IMR-90 (cell line): ENCODE results near the gene ECM1. TPM values are rescaled to one million over a fixed set of nuclear protein-coding genes. Genes with fewer than 3 reads are reported as not detected.

Experiments used
- ATAC-seq: fragments of 200-7000 bp; cut with Tn5 transposase; 2 replicates; pipeline ENCODE4 v1.9.1; 2020; ENCODE audit warnings: low read depth, mild to moderate bottlenecking, moderate library complexity
- BruUV-seq: library from RNA; stranded (reverse); fragments of 400-500 nt; replicated peaks from 2 replicates; lab custom pipeline; 2021; lab: Mats Ljungman, UMichigan
- CTCF ChIA-PET: fragments of 300-600 bp; formaldehyde crosslinking; extraction: SDS; loops from one replicate; lab custom pipeline; 2021; ENCODE audit warnings: antibody characterized with exemption; lab: Yijun Ruan, JAX
- POLR2A ChIA-PET: fragments of 300-600 bp; sonication (Branson Sonifier 250); formaldehyde crosslinking; loops from one replicate; lab custom pipeline; 2022; ENCODE audit warnings: antibody characterized with exemption; ENCODE audit not compliant: unreplicated experiment; lab: Charles Lee
- DNase-seq: peaks from one replicate; pipeline ENCODE4 v3.0.0; 2013
- H2AFZ ChIP-seq: replicated peaks from 2 replicates; pipeline ENCODE3; 2013; ENCODE audit warnings: low read length, mild to moderate bottlenecking; ENCODE audit not compliant: poor library complexity
- H2AK5ac ChIP-seq: 2 replicates; pipeline ENCODE4 v1.6.1; 2013; ENCODE audit warnings: low read depth, low read length, inconsistent platforms
- H2AK9ac ChIP-seq: replicated peaks from 2 replicates; pipeline ENCODE3; 2013; ENCODE audit warnings: mild to moderate bottlenecking, low read depth, low read length, moderate library complexity; ENCODE audit not compliant: poor library complexity
- H2BK120ac ChIP-seq: 2 replicates; pipeline ENCODE4 v1.6.1; 2013; ENCODE audit warnings: low read depth, low read length, inconsistent platforms
- H2BK15ac ChIP-seq: 3 replicates; pipeline ENCODE4 v1.6.1; 2013; ENCODE audit warnings: low read depth, low read length, inconsistent platforms
- H2BK20ac ChIP-seq: 2 replicates; pipeline ENCODE4 v1.6.1; 2013; ENCODE audit warnings: low read depth, mild to moderate bottlenecking, inconsistent platforms, low read length, moderate library complexity
- H2BK5ac ChIP-seq: 2 replicates; pipeline ENCODE4 v1.6.1; 2013; ENCODE audit warnings: mild to moderate bottlenecking, low read depth, low read length, inconsistent platforms; ENCODE audit not compliant: poor library complexity, severe bottlenecking
- H3K14ac ChIP-seq: replicated peaks from 2 replicates; pipeline ENCODE4 v1.6.1; 2013; ENCODE audit warnings: low read depth, low read length, inconsistent platforms
- H3K18ac ChIP-seq: 2 replicates; pipeline ENCODE4 v1.6.1; 2013; ENCODE audit warnings: low read depth, low read length, control low read depth
- H3K23ac ChIP-seq: 2 replicates; pipeline ENCODE4 v1.6.1; 2013; ENCODE audit warnings: low read depth, low read length, inconsistent platforms
- H3K27ac ChIP-seq: 2 replicates; pipeline ENCODE4 v1.5.1; 2013; ENCODE audit warnings: mild to moderate bottlenecking, control low read depth, low read length; ENCODE audit not compliant: insufficient read depth
- H3K27me3 ChIP-seq: 2 replicates; pipeline ENCODE4 v1.6.1; 2013; ENCODE audit warnings: low read length; ENCODE audit not compliant: control insufficient read depth, insufficient read depth
- H3K36me3 ChIP-seq: 2 replicates; pipeline ENCODE4 v1.6.1; 2013; ENCODE audit warnings: low read length, mixed read lengths; ENCODE audit not compliant: control insufficient read depth, insufficient read depth
- H3K4ac ChIP-seq: 2 replicates; pipeline ENCODE4 v1.6.1; 2013; ENCODE audit warnings: low read depth, low read length, inconsistent platforms
- H3K4me1 ChIP-seq: 2 replicates; pipeline ENCODE4 v1.6.1; 2013; ENCODE audit warnings: low read length, mixed read lengths; ENCODE audit not compliant: control insufficient read depth, insufficient read depth
- H3K4me2 ChIP-seq: 2 replicates; pipeline ENCODE4 v1.6.1; 2013; ENCODE audit warnings: low read depth, mild to moderate bottlenecking, control low read depth, low read length, moderate library complexity
- H3K4me3 ChIP-seq: 2 replicates; pipeline ENCODE4 v1.5.1; 2013; ENCODE audit warnings: low read depth, mild to moderate bottlenecking, control low read depth, low read length, moderate library complexity; ENCODE audit not compliant: insufficient read depth
- H3K56ac ChIP-seq: 2 replicates; pipeline ENCODE4 v1.6.1; 2013; ENCODE audit warnings: low read length, inconsistent platforms; ENCODE audit not compliant: insufficient read depth; ENCODE audit errors: extremely low read depth
- H3K79me1 ChIP-seq, 2 experiments: 2 replicates each; pipeline ENCODE4 v1.6.1; 2013; ENCODE audit warnings: low read length in 2 of 2, inconsistent platforms in 1 of 2, low read depth in 1 of 2
- H3K9ac ChIP-seq: 2 replicates; pipeline ENCODE4 v1.6.1; 2013; ENCODE audit warnings: low read depth, low read length, control low read depth
- H3K9me1 ChIP-seq: 2 replicates; pipeline ENCODE4 v1.6.1; 2013; ENCODE audit warnings: low read length, inconsistent platforms; ENCODE audit not compliant: insufficient read depth
- H3K9me3 ChIP-seq: 2 replicates; pipeline ENCODE4 v1.6.1; 2013; ENCODE audit warnings: low read length; ENCODE audit not compliant: control insufficient read depth, insufficient read depth
- H4K20me1 ChIP-seq: 2 replicates; pipeline ENCODE4 v1.6.1; 2013; ENCODE audit warnings: low read length, inconsistent platforms; ENCODE audit not compliant: insufficient read depth
- H4K5ac ChIP-seq: 2 replicates; pipeline ENCODE4 v1.6.1; 2013; ENCODE audit warnings: mild to moderate bottlenecking, low read depth, low read length, control low read depth
- H4K8ac ChIP-seq, 2 experiments: 2 replicates each; pipeline ENCODE4 v1.6.1; 2013; ENCODE audit warnings: low read depth in 2 of 2, low read length in 2 of 2, control low read depth in 1 of 2, inconsistent platforms in 1 of 2
- H4K91ac ChIP-seq: 2 replicates; pipeline ENCODE4 v1.6.1; 2013; ENCODE audit warnings: low read depth, low read length, inconsistent platforms; ENCODE audit not compliant: insufficient read depth
- CEBPB ChIP-seq: IDR thresholded peaks from 2 replicates; pipeline ENCODE4 v1.6.1; 2012; ENCODE audit warnings: low read depth, low read length, improper control_type of control experiment
- CHD1 ChIP-seq: IDR thresholded peaks from 2 replicates; pipeline ENCODE4 v1.6.1; 2012; ENCODE audit warnings: low read depth, low read length, improper control_type of control experiment
- CTCF ChIP-seq: conservative IDR thresholded peaks from 2 replicates; pipeline ENCODE4 v1.5.1; 2012; ENCODE audit warnings: mild to moderate bottlenecking, low read depth, low read length, improper control_type of control experiment
- ELK1 ChIP-seq: fragments of 150-350 bp; IDR thresholded peaks from 2 replicates; pipeline ENCODE4 v1.6.1; 2016; ENCODE audit warnings: low read depth, mild to moderate bottlenecking, low read length, moderate library complexity, borderline replicate concordance
- MAZ ChIP-seq: IDR thresholded peaks from 2 replicates; pipeline ENCODE4 v1.6.1; 2012; ENCODE audit warnings: low read depth, mild to moderate bottlenecking, low read length, improper control_type of control experiment, moderate library complexity, borderline replicate concordance
- RAD21 ChIP-seq: IDR thresholded peaks from 2 replicates; pipeline ENCODE4 v1.6.1; 2012; ENCODE audit warnings: low read length, improper control_type of control experiment
- RCOR1 ChIP-seq: IDR thresholded peaks from 2 replicates; pipeline ENCODE4 v1.6.1; 2012; ENCODE audit warnings: mild to moderate bottlenecking, low read length, improper control_type of control experiment; ENCODE audit not compliant: insufficient replicate concordance
- USF2 ChIP-seq: fragments of 150-350 bp; IDR thresholded peaks from 2 replicates; pipeline ENCODE4 v1.6.1; 2017; ENCODE audit warnings: mild to moderate bottlenecking, antibody characterized with exemption, low read length, low read depth
- WGBS, 2 experiments: methylation state at CpG; one replicate each; pipeline versions ENCODE4 v1.1.5 to v1.1.7; 2013; ENCODE audit warnings: missing lambda C conversion rate in 2 of 2; ENCODE audit not compliant: insufficient read length in 1 of 2; ENCODE audit errors: extremely low coverage in 2 of 2; 5-methylcytosine and 5-hydroxymethylcytosine counted together
- dilution Hi-C: fragments of 300-500 bp; cut with HindIII; formaldehyde crosslinking; loops from one replicate; pipeline ENCODE4 v1.14.3; 2018; ENCODE audit warnings: low sequenced_read_pairs; ENCODE audit not compliant: unreplicated experiment
- in situ Hi-C: fragments of 300-500 bp; cut with MboI; formaldehyde crosslinking; loops from 3 replicates; pipeline ENCODE4 v1.14.3; 2019; ENCODE audit warnings: low sequenced_read_pairs, inconsistent platforms, mixed read lengths
- intact Hi-C: fragments of 100-400 bp; cut with micrococcal nuclease; formaldehyde crosslinking; loops from 2 replicates; pipeline ENCODE4 v1.10.0; 2022
- polyA plus RNA-seq, 3 experiments: library from polyadenylated mRNA; depleted of rRNA; stranded (reverse); fragments of >200 nt; gene quantifications; 2 replicates each; pipeline ENCODE4 v1.2.3, GENCODE V29; 2012; ENCODE audit warnings: low replicate concordance in 1 of 3
- total RNA-seq: library from RNA; depleted of rRNA; stranded (reverse); fragments of >200 nt; gene quantifications from 2 replicates; pipeline ENCODE4 v1.2.3, GENCODE V29; 2012

Gene ECM1
- total and polyA plus RNA-seq, 2 of the 4 experiments (the other 2 are of a cell fraction), result 20.1 to 230 TPM

- no peaks in the 10 kb centered on the region; the same call in none of the 2 replicates for H4K20me1 ChIP-seq
- no peak for DNase-seq
- peak overlapping the region; percentile 68; the same call in 1 of the 2 replicates for H2BK120ac ChIP-seq
- no peak for TF ChIP-seq ELK1
- no peak for TF ChIP-seq CHD1
- TF ChIP-seq MAZ, result no peak
- no peak for TF ChIP-seq RCOR1
- no peak for TF ChIP-seq USF2
- peak; percentile 31; the same call in 1 of the 2 replicates for TF ChIP-seq CTCF
- TF ChIP-seq CEBPB, result no peak
- TF ChIP-seq RAD21, result peak; percentile 20; the same call in 1 of the 2 replicates
- H4K91ac ChIP-seq, result no peak overlapping the region
- H3K4me2 ChIP-seq, result peak overlapping the region; percentile 99
- H2BK20ac ChIP-seq, result no peak overlapping the region
- peak; percentile 1 for ATAC-seq
- intact Hi-C loops, result loop anchor here (2.0 kb wide), 2 partner anchors 63 to 85 kb away; partner anchors contain the start of gene TARS2
- H2AFZ ChIP-seq, result peak overlapping the region; percentile 61
- H3K18ac ChIP-seq, result 0 out of 2 replicates have a peak overlapping the region, but pooled peaks have one; percentile 51
- peak overlapping the region; percentile 9; the same call in 1 of the 2 replicates for H3K14ac ChIP-seq
- H3K23ac ChIP-seq, result peak overlapping the region; percentile 92; the same call in 1 of the 2 replicates
- H3K4me1 ChIP-seq, result peaks cover 26% of the 10 kb centered on the region
- peak overlapping the region; percentile 76 for H3K4ac ChIP-seq
- H2BK15ac ChIP-seq, result peak overlapping the region; percentile 89; the same call in 2 of the 3 replicates
- peak overlapping the region; percentile 57 for H3K9ac ChIP-seq
- H3K9me1 ChIP-seq, result 0 out of 2 replicates have a peak, but pooled peaks cover 5% of the 10 kb centered on the region
- peak overlapping the region; percentile 76 for H2AK5ac ChIP-seq
- no peaks in the 10 kb centered on the region for H3K36me3 ChIP-seq
- no peaks in the 10 kb centered on the region for H3K9me3 ChIP-seq
- peak overlapping the region; percentile 37; the same call in 1 of the 2 replicates for H3K27ac ChIP-seq
- no peak overlapping the region for H2BK5ac ChIP-seq
- H4K8ac ChIP-seq, result peak overlapping the region; percentile 71 to 81; a peak in 3 of 4 replicates
- no peak overlapping the region for H3K56ac ChIP-seq
- POLR2A ChIA-PET, result interaction anchor here (1.0 kb wide), 1 partner anchor 41 kb away, joined by 3 read pairs; no protein-coding TSS in a partner anchor
- H4K5ac ChIP-seq, result peak overlapping the region; percentile 74; the same call in 1 of the 2 replicates
- BruUV-seq, result no TSS peak
- 2% methylated on average over 20 of the region's 43 CpGs; no CpG with 5 or more reads in 1 of the 2 experiments for WGBS, 2 experiments
- H2AK9ac ChIP-seq, result peak overlapping the region; percentile 97
- dilution Hi-C loops, result no loop called here
- CTCF ChIA-PET, result interaction anchor here (0.6 kb wide), 1 partner anchor 142 kb away, joined by 4 read pairs; no protein-coding TSS in a partner anchor
- no peaks in the 10 kb centered on the region for H3K27me3 ChIP-seq
- in situ Hi-C loops, result loop anchor here (10.0 kb wide), 1 partner anchor 285 kb away; the partner anchor contains the start of gene APH1A
- H3K4me3 ChIP-seq, result peak overlapping the region; percentile 50
- H3K79me1 ChIP-seq, result peaks cover 3 to 35% of the 10 kb centered on the region in 2 experiments; a peak in 3 of 4 replicates
These were observed 41.8 kb downstream of the ECM1 start for GRCh38 chr1:150549496-150550221.
